ENCODE data around the gene TSC22D3. TPM values are rescaled to one million over a fixed set of nuclear protein-coding genes. Genes with fewer than 3 reads are reported as not detected.
A peak's percentile ranks its signal among the peaks of the same experiment; 100 is the strongest.

The TSC22D3 gene
- total and polyA plus RNA-seq, 2 experiments from 2014 or later = 235 to 297 TPM

- Histone ChIP-seq H3K27me3 (no peaks in the 10 kb centered on the region), H3K4me3 (no peak overlapping the region), H3K27ac (no peak overlapping the region), H3K36me3 (peaks cover 11% of the 10 kb centered on the region), H3K9me3 (ENCODE audit: low read depth) (no peaks in the 10 kb centered on the region), H3K4me1 (ENCODE audit: low read depth) (peaks cover 38% of the 10 kb centered on the region)
- peak in 1 of 2 donors; percentile 41 for DNase-seq (ENCODE audit: low read depth in 1 of 2, low spot score in 1 of 2)
- no peak for TF ChIP-seq CTCF (IDR thresholded peaks at IDR 0.05; ENCODE audit: low read depth, low read length)
Observed at GRCh38 chrX:107713543-107714205, 61.9 kb downstream of the TSC22D3 start.

DNA sequence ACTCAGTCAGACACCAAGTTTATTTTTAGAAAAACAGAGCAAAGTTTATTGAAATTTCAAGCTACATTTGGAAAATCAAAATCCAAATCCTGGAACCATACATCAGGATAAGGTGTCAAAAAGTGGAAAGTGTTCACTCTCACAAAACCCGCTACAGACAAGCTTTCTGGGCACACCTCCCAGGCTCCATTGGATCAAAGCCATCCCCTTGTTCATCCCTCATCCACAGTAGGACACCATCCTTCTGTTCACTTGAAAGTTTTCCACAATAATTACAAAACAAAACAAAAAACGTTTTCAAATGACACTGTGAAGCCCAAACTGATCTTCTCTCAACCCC lies 62.4 kb downstream of the TSC22D3 start:
- no peak for TF ChIP-seq CTCF (IDR thresholded peaks at IDR 0.05; ENCODE audit: low read depth, low read length)
- Histone ChIP-seq H3K4me3 (no peak overlapping the region), H3K4me1 (ENCODE audit: low read depth) (peaks cover 33% of the 10 kb centered on the region), H3K36me3 (peaks cover 11% of the 10 kb centered on the region), H3K27ac (no peak overlapping the region), H3K9me3 (ENCODE audit: low read depth) (no peaks in the 10 kb centered on the region), H3K27me3 (no peaks in the 10 kb centered on the region)
- peak in 1 of 2 donors; percentile 43 for DNase-seq (ENCODE audit: low read depth in 1 of 2, low spot score in 1 of 2)

- H3K4me1 ChIP-seq (ENCODE audit: low read depth) = peaks cover 26% of the 10 kb centered on the region
- no peak overlapping the region for H3K27ac ChIP-seq
- TF ChIP-seq CTCF (IDR thresholded peaks at IDR 0.05; ENCODE audit: low read depth, low read length) = no peak
- no peaks in the 10 kb centered on the region for H3K27me3 ChIP-seq
- H3K9me3 ChIP-seq (ENCODE audit: low read depth) = no peaks in the 10 kb centered on the region
- H3K4me3 ChIP-seq = no peak overlapping the region
- H3K36me3 ChIP-seq = peaks cover 11% of the 10 kb centered on the region
- peak in 1 of 2 donors; percentile 77 for DNase-seq (ENCODE audit: low read depth in 1 of 2, low spot score in 1 of 2)
Observed at GRCh38 chrX:107712231-107713202, 63.1 kb downstream of the TSC22D3 start.

GRCh38 chrX:107711521-107712181 lies 63.9 kb downstream of the TSC22D3 start:
- Histone ChIP-seq H3K4me3 (no peak overlapping the region), H3K27ac (no peak overlapping the region), H3K27me3 (no peaks in the 10 kb centered on the region), H3K9me3 (ENCODE audit: low read depth) (no peaks in the 10 kb centered on the region), H3K36me3 (peaks cover 11% of the 10 kb centered on the region), H3K4me1 (ENCODE audit: low read depth) (peaks cover 21% of the 10 kb centered on the region)
- DNase-seq (ENCODE audit: low read depth in 1 of 2, low spot score in 1 of 2) = peak in 1 of 2 donors; percentile 20
- no peak for TF ChIP-seq CTCF (IDR thresholded peaks at IDR 0.05; ENCODE audit: low read depth, low read length)

- Histone ChIP-seq H3K4me3 (no peak overlapping the region), H3K9me3 (ENCODE audit: low read depth) (no peaks in the 10 kb centered on the region), H3K27ac (no peak overlapping the region), H3K27me3 (no peaks in the 10 kb centered on the region), H3K36me3 (peaks cover 11% of the 10 kb centered on the region), H3K4me1 (ENCODE audit: low read depth) (peaks cover 21% of the 10 kb centered on the region)
- DNase-seq (ENCODE audit: low read depth in 1 of 2, low spot score in 1 of 2) = peak in 1 of 2 donors; percentile 95
- no peak for TF ChIP-seq CTCF (IDR thresholded peaks at IDR 0.05; ENCODE audit: low read depth, low read length)
Observed at GRCh38 chrX:107710617-107711391, 64.8 kb downstream of the TSC22D3 start.
